ENCODE measurements around the gene NFIC.

The NFIC gene

GRCh38 chr19:3503036-3503572 lies 136.7 kb downstream of the NFIC start:
- TF ChIP-seq EP300 (IDR thresholded peaks at IDR 0.05; ENCODE audit: borderline replicate concordance): no peak
- no peak for TF ChIP-seq NFIC (IDR thresholded peaks at IDR 0.05)
- TF ChIP-seq CREB1 (IDR thresholded peaks at IDR 0.05; ENCODE audit: low read depth): no peak
- TF ChIP-seq TCF12 (IDR thresholded peaks at IDR 0.05; ENCODE audit: low read depth): no peak
- TF ChIP-seq TEAD4 (IDR thresholded peaks at IDR 0.05): no peak
- no peak for TF ChIP-seq YY1 (IDR thresholded peaks at IDR 0.05; ENCODE audit: low read depth)
- no peak for TF ChIP-seq EGR1 (IDR thresholded peaks at IDR 0.05)
- TF ChIP-seq CEBPB (IDR thresholded peaks at IDR 0.05): no peak
- TF ChIP-seq, protein P1, sequence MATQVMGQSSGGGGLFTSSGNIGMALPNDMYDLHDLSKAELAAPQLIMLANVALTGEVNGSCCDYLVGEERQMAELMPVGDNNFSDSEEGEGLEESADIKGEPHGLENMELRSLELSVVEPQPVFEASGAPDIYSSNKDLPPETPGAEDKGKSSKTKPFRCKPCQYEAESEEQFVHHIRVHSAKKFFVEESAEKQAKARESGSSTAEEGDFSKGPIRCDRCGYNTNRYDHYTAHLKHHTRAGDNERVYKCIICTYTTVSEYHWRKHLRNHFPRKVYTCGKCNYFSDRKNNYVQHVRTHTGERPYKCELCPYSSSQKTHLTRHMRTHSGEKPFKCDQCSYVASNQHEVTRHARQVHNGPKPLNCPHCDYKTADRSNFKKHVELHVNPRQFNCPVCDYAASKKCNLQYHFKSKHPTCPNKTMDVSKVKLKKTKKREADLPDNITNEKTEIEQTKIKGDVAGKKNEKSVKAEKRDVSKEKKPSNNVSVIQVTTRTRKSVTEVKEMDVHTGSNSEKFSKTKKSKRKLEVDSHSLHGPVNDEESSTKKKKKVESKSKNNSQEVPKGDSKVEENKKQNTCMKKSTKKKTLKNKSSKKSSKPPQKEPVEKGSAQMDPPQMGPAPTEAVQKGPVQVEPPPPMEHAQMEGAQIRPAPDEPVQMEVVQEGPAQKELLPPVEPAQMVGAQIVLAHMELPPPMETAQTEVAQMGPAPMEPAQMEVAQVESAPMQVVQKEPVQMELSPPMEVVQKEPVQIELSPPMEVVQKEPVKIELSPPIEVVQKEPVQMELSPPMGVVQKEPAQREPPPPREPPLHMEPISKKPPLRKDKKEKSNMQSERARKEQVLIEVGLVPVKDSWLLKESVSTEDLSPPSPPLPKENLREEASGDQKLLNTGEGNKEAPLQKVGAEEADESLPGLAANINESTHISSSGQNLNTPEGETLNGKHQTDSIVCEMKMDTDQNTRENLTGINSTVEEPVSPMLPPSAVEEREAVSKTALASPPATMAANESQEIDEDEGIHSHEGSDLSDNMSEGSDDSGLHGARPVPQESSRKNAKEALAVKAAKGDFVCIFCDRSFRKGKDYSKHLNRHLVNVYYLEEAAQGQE (IDR thresholded peaks at IDR 0.05; ENCODE audit: low read depth): no peak

- TF ChIP-seq TCF12 (IDR thresholded peaks at IDR 0.05; ENCODE audit: low read depth): no peak
- no peak for TF ChIP-seq FOXM1 (IDR thresholded peaks at IDR 0.05; ENCODE audit: borderline replicate concordance, low read depth)
- TF ChIP-seq RAD21 (IDR thresholded peaks at IDR 0.05; ENCODE audit: low read depth): no peak
- TF ChIP-seq, protein P1 (IDR thresholded peaks at IDR 0.05; ENCODE audit: low read depth): no peak
- TF ChIP-seq, protein P2, sequence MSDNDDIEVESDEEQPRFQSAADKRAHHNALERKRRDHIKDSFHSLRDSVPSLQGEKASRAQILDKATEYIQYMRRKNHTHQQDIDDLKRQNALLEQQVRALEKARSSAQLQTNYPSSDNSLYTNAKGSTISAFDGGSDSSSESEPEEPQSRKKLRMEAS (IDR thresholded peaks at IDR 0.05): no peak
- TF ChIP-seq ZBTB7A (IDR thresholded peaks at IDR 0.05; ENCODE audit: low read depth): no peak
- TF ChIP-seq EGR1 (IDR thresholded peaks at IDR 0.05): no peak
- TF ChIP-seq TEAD4 (IDR thresholded peaks at IDR 0.05): no peak
- no peak for TF ChIP-seq YY1 (IDR thresholded peaks at IDR 0.05; ENCODE audit: low read depth)
- TF ChIP-seq TAF1 (IDR thresholded peaks at IDR 0.05; ENCODE audit: low read depth): no peak
- no peak for TF ChIP-seq CREB1 (IDR thresholded peaks at IDR 0.05; ENCODE audit: low read depth)
- TF ChIP-seq EP300 (IDR thresholded peaks at IDR 0.05; ENCODE audit: borderline replicate concordance): no peak
- TF ChIP-seq NFIC (IDR thresholded peaks at IDR 0.05): no peak
- TF ChIP-seq, protein P3, sequence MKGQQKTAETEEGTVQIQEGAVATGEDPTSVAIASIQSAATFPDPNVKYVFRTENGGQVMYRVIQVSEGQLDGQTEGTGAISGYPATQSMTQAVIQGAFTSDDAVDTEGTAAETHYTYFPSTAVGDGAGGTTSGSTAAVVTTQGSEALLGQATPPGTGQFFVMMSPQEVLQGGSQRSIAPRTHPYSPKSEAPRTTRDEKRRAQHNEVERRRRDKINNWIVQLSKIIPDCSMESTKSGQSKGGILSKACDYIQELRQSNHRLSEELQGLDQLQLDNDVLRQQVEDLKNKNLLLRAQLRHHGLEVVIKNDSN (IDR thresholded peaks at IDR 0.05): no peak
- TF ChIP-seq CEBPB (IDR thresholded peaks at IDR 0.05): no peak
These were observed 138.4 kb downstream of the NFIC start for GRCh38 chr19:3504735-3505134.

- TF ChIP-seq ZBTB7A (IDR thresholded peaks at IDR 0.05; ENCODE audit: low read depth) (no peak), RAD21 (IDR thresholded peaks at IDR 0.05; ENCODE audit: low read depth) (no peak), CREB1 (IDR thresholded peaks at IDR 0.05; ENCODE audit: low read depth) (peak; percentile 95), TAF1 (IDR thresholded peaks at IDR 0.05; ENCODE audit: low read depth) (peak; percentile 69), EP300 (IDR thresholded peaks at IDR 0.05; ENCODE audit: borderline replicate concordance) (peak; percentile 31; the same call in 1 of the 2 replicates), NFIC (IDR thresholded peaks at IDR 0.05) (0 out of 2 replicates have a peak, but pooled peaks have one; percentile 18), TEAD4 (IDR thresholded peaks at IDR 0.05) (no peak), TCF12 (IDR thresholded peaks at IDR 0.05; ENCODE audit: low read depth) (peak; percentile 63), FOXM1 (IDR thresholded peaks at IDR 0.05; ENCODE audit: borderline replicate concordance, low read depth) (peak; percentile 100), CEBPB (IDR thresholded peaks at IDR 0.05) (no peak), EGR1 (IDR thresholded peaks at IDR 0.05) (peak; percentile 44; the same call in 1 of the 2 replicates), YY1 (IDR thresholded peaks at IDR 0.05; ENCODE audit: low read depth) (peak; percentile 62)
- TF ChIP-seq, protein P1 (IDR thresholded peaks at IDR 0.05; ENCODE audit: low read depth): no peak
- TF ChIP-seq, protein P3 (IDR thresholded peaks at IDR 0.05): no peak
- TF ChIP-seq, protein P2 (IDR thresholded peaks at IDR 0.05): peak; percentile 86
These were observed 139.4 kb downstream of the NFIC start, which contains the start of gene FZR1 for GRCh38 chr19:3505598-3506383. Gene FZR1, plus strand, starts transcription at chr19:3506311. Its CDS starts 16,679 bp downstream, at chr19:3522990.

Data from Ishikawa (cell line).